Hepatocyte (in vitro differentiated cells): ENCODE measurements around the gene TRMT44. TPM values are rescaled to one million over a fixed set of nuclear protein-coding genes. Genes with fewer than 3 reads are reported as not detected.

Source experiments
- DNase-seq: peaks from one replicate; pipeline ENCODE4 v3.0.0-alpha.2; 2016; ENCODE audit warnings: low spot score
- H2AFZ ChIP-seq: fragments of 200-600 bp; sonication (generic); 2 replicates; pipeline ENCODE4 v1.6.0; 2016; ENCODE audit warnings: antibody characterized with exemption, mild to moderate bottlenecking
- H3K27ac ChIP-seq: fragments of 200-600 bp; sonication (generic); 2 replicates; pipeline ENCODE4 v1.5.1; 2016; ENCODE audit warnings: mild to moderate bottlenecking
- H3K27me3 ChIP-seq: fragments of 200-600 bp; sonication (generic); 2 replicates; pipeline ENCODE4 v1.6.1; 2016
- H3K36me3 ChIP-seq: fragments of 200-600 bp; sonication (generic); replicated peaks from 2 replicates; pipeline ENCODE4 v1.5.1; 2016; ENCODE audit warnings: low read depth; ENCODE audit not compliant: insufficient read depth
- H3K4me1 ChIP-seq: fragments of 200-600 bp; sonication (generic); 2 replicates; pipeline ENCODE4 v1.5.1; 2016; ENCODE audit warnings: mild to moderate bottlenecking, moderate library complexity; ENCODE audit not compliant: insufficient read depth
- H3K4me2 ChIP-seq: fragments of 200-600 bp; sonication (generic); 2 replicates; pipeline ENCODE4 v1.6.0; 2016
- H3K4me3 ChIP-seq: fragments of 200-600 bp; sonication (generic); 2 replicates; pipeline ENCODE4 v1.5.1; 2016; ENCODE audit warnings: mild to moderate bottlenecking
- H3K79me2 ChIP-seq: fragments of 200-600 bp; sonication (generic); 2 replicates; pipeline ENCODE4 v1.6.0; 2017; ENCODE audit warnings: mild to moderate bottlenecking
- H3K9me2 ChIP-seq: fragments of 200-600 bp; sonication (generic); replicated peaks from 2 replicates; pipeline ENCODE4 v1.6.0; 2017; ENCODE audit warnings: mild to moderate bottlenecking; ENCODE audit not compliant: insufficient read depth
- H3K9me3 ChIP-seq: fragments of 200-600 bp; sonication (generic); 2 replicates; pipeline ENCODE4 v1.5.1; 2016; ENCODE audit warnings: low read depth, mild to moderate bottlenecking
- H4K20me1 ChIP-seq: fragments of 200-600 bp; sonication (generic); 2 replicates; pipeline ENCODE4 v1.6.0; 2016; ENCODE audit warnings: mild to moderate bottlenecking; ENCODE audit not compliant: insufficient read depth, poor library complexity, severe bottlenecking
- EZH2 ChIP-seq: fragments of 200-600 bp; sonication (generic); IDR thresholded peaks from 2 replicates; pipeline ENCODE4 v1.6.1; 2016; ENCODE audit warnings: antibody characterized with exemption, mild to moderate bottlenecking, borderline replicate concordance
- EZH2phosphoT487 ChIP-seq: fragments of 200-600 bp; sonication (generic); IDR thresholded peaks from one replicate; pipeline ENCODE4 v1.6.1; 2018; ENCODE audit warnings: antibody characterized with exemption, mild to moderate bottlenecking, low read depth, moderate library complexity; ENCODE audit not compliant: unreplicated experiment, severe bottlenecking
- WGBS: methylation state at CpG from one replicate; pipeline ENCODE4 v1.1.6; 2016; ENCODE audit warnings: low lambda C conversion rate; ENCODE audit errors: missing lambda C conversion rate; 5-methylcytosine and 5-hydroxymethylcytosine counted together
- polyA plus RNA-seq: library from polyadenylated mRNA; unstranded; fragments of >200 nt; fragmentation: Nextera tagmentation; extraction: Ambion mirVana; gene quantifications from 2 replicates; pipeline ENCODE4 v1.2.1, GENCODE V29; 2016
- total RNA-seq: library from RNA; depleted of rRNA; stranded (reverse); fragments of >200 nt; gene quantifications from 2 replicates; pipeline ENCODE4 v1.2.3, GENCODE V29; 2014
- TF ChIP-seq, protein P1 (sequence below): fragments of 200-600 bp; sonication (generic); IDR thresholded peaks from 2 replicates; pipeline ENCODE4 v1.5.1; 2016; ENCODE audit warnings: antibody characterized with exemption, mild to moderate bottlenecking; ENCODE audit not compliant: poor library complexity

The TRMT44 gene
- total and polyA plus RNA-seq, 2 experiments from 2014 or later: 8.2 to 13.2 TPM

DNA sequence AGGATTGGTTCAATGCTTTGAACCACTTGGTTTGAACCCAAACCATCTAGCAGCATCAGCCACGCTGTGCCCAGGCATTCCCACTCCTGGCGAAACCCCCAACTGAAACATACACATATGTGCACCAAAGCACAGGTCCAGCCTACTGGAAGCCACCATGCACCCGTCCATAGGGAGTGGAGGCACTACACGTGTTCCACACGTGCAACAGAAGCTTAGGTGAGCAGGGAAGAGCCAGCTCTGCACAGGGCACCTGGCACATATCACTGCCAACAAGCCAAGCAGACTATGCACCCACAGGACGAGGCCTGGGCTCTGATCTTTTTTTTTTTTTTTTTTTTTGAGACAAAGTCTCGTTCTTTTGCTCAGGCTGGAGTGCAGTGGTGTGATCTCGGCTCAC, 73.4 kb downstream of the TRMT44 start:
- no peak overlapping the region for H3K27ac ChIP-seq
- TF ChIP-seq EZH2phosphoT487 (no peak), EZH2 (no peak)
- TF ChIP-seq, protein P1, sequence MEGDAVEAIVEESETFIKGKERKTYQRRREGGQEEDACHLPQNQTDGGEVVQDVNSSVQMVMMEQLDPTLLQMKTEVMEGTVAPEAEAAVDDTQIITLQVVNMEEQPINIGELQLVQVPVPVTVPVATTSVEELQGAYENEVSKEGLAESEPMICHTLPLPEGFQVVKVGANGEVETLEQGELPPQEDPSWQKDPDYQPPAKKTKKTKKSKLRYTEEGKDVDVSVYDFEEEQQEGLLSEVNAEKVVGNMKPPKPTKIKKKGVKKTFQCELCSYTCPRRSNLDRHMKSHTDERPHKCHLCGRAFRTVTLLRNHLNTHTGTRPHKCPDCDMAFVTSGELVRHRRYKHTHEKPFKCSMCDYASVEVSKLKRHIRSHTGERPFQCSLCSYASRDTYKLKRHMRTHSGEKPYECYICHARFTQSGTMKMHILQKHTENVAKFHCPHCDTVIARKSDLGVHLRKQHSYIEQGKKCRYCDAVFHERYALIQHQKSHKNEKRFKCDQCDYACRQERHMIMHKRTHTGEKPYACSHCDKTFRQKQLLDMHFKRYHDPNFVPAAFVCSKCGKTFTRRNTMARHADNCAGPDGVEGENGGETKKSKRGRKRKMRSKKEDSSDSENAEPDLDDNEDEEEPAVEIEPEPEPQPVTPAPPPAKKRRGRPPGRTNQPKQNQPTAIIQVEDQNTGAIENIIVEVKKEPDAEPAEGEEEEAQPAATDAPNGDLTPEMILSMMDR: no peak
- H3K4me2 ChIP-seq: no peak overlapping the region
- H3K4me1 ChIP-seq: no peaks in the 10 kb centered on the region
- H3K79me2 ChIP-seq: no peaks in the 10 kb centered on the region
- no peak for DNase-seq
- H3K36me3 ChIP-seq: no peaks in the 10 kb centered on the region
- no peak overlapping the region for H2AFZ ChIP-seq
- no peak overlapping the region for H3K4me3 ChIP-seq
- H3K9me3 ChIP-seq: no peaks in the 10 kb centered on the region
- no peaks in the 10 kb centered on the region for H3K9me2 ChIP-seq
- no peaks in the 10 kb centered on the region for H4K20me1 ChIP-seq
- 87% methylated on average over 8 of the region's 8 CpGs for WGBS
- H3K27me3 ChIP-seq: no peaks in the 10 kb centered on the region

DNA sequence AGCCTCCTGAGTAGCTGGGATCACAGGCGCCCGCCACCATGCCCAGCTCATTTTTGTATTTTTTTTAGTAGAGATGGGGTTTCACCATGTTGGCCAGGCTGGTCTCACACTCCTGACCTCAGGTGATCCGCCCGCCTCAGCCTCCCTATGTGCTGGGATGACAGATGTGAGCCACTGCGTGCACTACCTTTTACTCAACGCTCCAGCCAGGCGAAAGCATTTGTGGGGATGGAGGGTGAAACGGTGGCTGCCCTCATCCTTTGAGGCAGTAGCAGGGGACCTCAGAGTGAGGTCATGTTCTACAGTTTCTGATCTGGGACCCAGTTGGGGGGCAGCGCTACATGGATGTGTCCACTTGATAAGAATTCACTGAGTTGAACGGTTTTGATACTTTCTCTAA, 73.8 kb downstream of the TRMT44 start:
- Histone ChIP-seq H3K4me1 (no peaks in the 10 kb centered on the region), H3K36me3 (no peaks in the 10 kb centered on the region), H4K20me1 (no peaks in the 10 kb centered on the region), H3K9me3 (no peaks in the 10 kb centered on the region), H3K27me3 (no peaks in the 10 kb centered on the region), H3K4me3 (no peak overlapping the region), H3K9me2 (no peaks in the 10 kb centered on the region), H2AFZ (no peak overlapping the region), H3K4me2 (no peak overlapping the region), H3K27ac (no peak overlapping the region), H3K79me2 (no peaks in the 10 kb centered on the region)
- no peak for DNase-seq
- TF ChIP-seq, protein P1: no peak
- TF ChIP-seq EZH2phosphoT487 (no peak), EZH2 (no peak)
- WGBS: 90% methylated on average over 10 of the region's 10 CpGs

DNA sequence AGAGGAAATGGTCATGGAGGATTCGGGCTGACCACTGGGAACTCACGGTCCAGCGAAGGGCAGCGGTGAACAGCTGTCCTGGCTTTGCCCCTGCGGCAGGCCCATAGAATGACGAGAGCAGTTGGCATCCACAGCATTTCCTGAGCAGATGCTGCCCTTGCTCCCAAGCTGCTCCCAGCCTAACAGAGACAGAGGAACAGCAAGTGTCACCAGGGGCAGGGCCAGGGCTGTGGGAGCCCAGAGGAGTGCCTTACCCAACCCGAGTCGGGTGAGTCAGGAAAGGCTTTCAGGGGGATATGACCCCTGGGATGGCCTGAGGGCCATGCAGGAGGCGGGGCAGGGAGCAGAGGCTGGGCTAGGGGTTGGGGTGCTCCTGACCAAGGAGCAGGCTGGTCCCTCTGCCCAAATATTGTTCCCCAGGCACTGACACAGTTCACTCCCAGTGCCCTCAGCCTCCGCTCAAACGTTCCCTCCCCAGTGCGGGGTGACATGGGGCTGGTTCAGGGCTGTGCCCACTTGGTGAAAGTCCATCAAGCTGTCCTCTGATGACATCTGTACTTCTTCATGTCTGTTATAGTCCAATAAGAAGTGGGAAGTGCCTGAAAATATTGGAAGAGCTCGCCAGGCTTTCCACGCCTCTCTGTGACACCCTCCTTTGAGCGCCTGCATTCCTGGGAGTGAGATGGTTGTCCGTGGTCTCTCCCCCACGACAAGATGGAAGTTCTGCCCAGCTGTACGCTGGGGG, 74.9 kb downstream of the TRMT44 start:
- Histone ChIP-seq H3K4me3 (no peak overlapping the region), H3K79me2 (no peaks in the 10 kb centered on the region), H2AFZ (no peak overlapping the region), H3K4me2 (no peak overlapping the region), H4K20me1 (no peaks in the 10 kb centered on the region), H3K27me3 (no peaks in the 10 kb centered on the region), H3K27ac (no peak overlapping the region), H3K36me3 (no peaks in the 10 kb centered on the region), H3K4me1 (no peaks in the 10 kb centered on the region), H3K9me3 (no peaks in the 10 kb centered on the region), H3K9me2 (no peaks in the 10 kb centered on the region)
- no peak for DNase-seq
- WGBS: 85% methylated on average over 18 of the region's 18 CpGs
- no peak for TF ChIP-seq EZH2phosphoT487
- TF ChIP-seq EZH2: no peak
- TF ChIP-seq, protein P1: no peak
